Hepatocyte (in vitro differentiated cells): ENCODE measurements around the gene WDFY2.

ENCODE experiments used
- EZH2 ChIP-seq: fragments of 200-600 bp; sonication (generic); IDR thresholded peaks from 2 replicates; pipeline ENCODE4 v1.6.1; 2016; ENCODE audit warnings: antibody characterized with exemption, mild to moderate bottlenecking, borderline replicate concordance
- TF ChIP-seq, protein P1 (sequence below): fragments of 200-600 bp; sonication (generic); IDR thresholded peaks from 2 replicates; pipeline ENCODE4 v1.5.1; 2016; ENCODE audit warnings: antibody characterized with exemption, mild to moderate bottlenecking; ENCODE audit not compliant: poor library complexity

DNA sequence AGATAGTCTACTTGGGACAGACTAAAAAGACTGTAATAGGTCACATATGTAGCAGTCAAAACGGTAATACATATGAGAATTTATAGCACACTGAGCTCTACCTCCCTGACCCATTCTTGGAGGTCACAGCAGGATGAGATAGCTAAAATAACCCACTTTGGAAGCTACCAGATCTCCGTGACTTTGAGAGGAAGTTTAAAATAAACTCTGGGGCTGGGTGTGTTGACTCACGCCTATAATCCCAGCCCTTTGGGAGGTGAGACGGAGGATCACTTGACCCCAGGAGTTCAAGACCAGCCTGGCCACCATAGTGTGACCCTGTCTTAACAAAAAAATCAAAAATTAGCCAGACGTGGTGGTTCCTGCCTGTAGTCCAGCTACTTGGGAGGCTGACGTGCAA is 174.4 kb downstream of the WDFY2 start:
- TF ChIP-seq EZH2 = no peak
- TF ChIP-seq, protein P1, sequence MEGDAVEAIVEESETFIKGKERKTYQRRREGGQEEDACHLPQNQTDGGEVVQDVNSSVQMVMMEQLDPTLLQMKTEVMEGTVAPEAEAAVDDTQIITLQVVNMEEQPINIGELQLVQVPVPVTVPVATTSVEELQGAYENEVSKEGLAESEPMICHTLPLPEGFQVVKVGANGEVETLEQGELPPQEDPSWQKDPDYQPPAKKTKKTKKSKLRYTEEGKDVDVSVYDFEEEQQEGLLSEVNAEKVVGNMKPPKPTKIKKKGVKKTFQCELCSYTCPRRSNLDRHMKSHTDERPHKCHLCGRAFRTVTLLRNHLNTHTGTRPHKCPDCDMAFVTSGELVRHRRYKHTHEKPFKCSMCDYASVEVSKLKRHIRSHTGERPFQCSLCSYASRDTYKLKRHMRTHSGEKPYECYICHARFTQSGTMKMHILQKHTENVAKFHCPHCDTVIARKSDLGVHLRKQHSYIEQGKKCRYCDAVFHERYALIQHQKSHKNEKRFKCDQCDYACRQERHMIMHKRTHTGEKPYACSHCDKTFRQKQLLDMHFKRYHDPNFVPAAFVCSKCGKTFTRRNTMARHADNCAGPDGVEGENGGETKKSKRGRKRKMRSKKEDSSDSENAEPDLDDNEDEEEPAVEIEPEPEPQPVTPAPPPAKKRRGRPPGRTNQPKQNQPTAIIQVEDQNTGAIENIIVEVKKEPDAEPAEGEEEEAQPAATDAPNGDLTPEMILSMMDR = no peak
